Hepatocyte (in vitro differentiated cells): ENCODE measurements around the gene GFRAL.

Experiments used
- CTCF ChIP-seq: fragments of 200-600 bp; sonication (generic); IDR thresholded peaks from 2 replicates; pipeline ENCODE4 v1.5.1; 2016; ENCODE audit warnings: antibody characterized with exemption, mild to moderate bottlenecking; ENCODE audit not compliant: poor library complexity
- EZH2 ChIP-seq: fragments of 200-600 bp; sonication (generic); IDR thresholded peaks from 2 replicates; pipeline ENCODE4 v1.6.1; 2016; ENCODE audit warnings: antibody characterized with exemption, mild to moderate bottlenecking, borderline replicate concordance
- EZH2phosphoT487 ChIP-seq: fragments of 200-600 bp; sonication (generic); IDR thresholded peaks from one replicate; pipeline ENCODE4 v1.6.1; 2018; ENCODE audit warnings: antibody characterized with exemption, mild to moderate bottlenecking, low read depth, moderate library complexity; ENCODE audit not compliant: unreplicated experiment, severe bottlenecking

- TF ChIP-seq CTCF (peak; percentile 36), EZH2 (no peak), EZH2phosphoT487 (no peak)
Measured at GRCh38 chr6:55293116-55293515, 34.2 kb upstream of the GFRAL start.
